ENCODE measurements around the gene RERE.

Gene RERE

DNA sequence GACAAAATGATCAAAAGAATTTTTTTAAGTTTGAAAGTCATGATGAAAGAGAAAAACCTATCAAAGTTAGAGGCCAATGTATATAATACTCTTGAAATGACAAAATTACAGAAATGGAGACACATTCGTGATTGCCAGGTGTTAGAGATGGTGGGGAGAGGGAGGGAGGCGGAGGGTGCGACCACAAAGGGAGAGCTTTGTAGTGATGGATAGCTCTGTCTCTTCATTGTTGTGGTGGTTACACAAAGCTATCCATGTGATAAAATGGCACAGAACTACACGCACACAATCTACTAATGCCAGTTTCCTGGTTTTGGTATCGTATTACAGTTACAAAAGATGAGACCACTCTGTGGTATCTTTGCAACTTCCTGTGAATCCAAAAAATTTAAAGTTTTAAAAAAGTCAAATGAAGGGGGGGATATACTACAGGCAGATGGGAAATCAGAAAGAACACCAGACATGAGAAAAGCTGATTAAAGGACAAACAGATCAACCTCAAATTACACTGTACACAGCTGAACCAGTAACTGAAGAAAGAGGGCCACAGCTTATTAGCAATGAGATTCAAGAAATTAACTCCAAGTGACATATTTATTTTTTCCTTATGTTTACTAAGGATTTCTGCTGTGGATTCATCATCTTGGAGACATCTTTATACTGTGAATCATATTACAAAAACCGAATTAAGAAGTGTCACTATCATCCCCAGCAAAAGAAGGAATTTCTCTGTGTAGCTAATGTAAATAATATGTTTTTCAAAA is 300.5 kb downstream of the RERE start:
- no peak for DNase-seq (ENCODE audit: extremely low read depth, low read depth)
- TF ChIP-seq, protein P1, sequence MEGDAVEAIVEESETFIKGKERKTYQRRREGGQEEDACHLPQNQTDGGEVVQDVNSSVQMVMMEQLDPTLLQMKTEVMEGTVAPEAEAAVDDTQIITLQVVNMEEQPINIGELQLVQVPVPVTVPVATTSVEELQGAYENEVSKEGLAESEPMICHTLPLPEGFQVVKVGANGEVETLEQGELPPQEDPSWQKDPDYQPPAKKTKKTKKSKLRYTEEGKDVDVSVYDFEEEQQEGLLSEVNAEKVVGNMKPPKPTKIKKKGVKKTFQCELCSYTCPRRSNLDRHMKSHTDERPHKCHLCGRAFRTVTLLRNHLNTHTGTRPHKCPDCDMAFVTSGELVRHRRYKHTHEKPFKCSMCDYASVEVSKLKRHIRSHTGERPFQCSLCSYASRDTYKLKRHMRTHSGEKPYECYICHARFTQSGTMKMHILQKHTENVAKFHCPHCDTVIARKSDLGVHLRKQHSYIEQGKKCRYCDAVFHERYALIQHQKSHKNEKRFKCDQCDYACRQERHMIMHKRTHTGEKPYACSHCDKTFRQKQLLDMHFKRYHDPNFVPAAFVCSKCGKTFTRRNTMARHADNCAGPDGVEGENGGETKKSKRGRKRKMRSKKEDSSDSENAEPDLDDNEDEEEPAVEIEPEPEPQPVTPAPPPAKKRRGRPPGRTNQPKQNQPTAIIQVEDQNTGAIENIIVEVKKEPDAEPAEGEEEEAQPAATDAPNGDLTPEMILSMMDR (IDR thresholded peaks at IDR 0.05; ENCODE audit: low read depth, low read length) = no peak

DNA sequence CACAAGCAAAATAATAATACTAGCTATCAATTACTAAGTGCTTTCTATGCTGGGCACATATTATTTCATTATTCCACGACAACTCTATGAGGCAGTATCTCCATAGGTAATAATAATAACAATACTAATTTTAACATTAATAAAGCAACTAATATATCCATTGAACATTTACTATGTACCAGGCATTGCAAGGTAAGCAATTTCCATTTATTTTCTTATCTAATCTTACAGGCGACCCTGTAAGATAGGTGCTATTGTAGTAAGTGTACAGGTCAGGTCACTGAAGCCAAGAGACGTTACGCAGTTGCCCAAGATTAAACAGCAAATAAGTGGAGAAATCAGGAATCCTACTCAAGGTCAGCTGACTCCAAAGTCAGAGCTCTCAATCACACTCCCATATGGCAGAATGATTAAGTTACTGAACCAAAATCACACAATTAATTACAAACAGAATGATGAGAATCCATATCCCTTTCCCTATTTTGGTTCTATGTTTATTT is 301.1 kb downstream of the RERE start:
- TF ChIP-seq, protein P1 (IDR thresholded peaks at IDR 0.05; ENCODE audit: low read depth, low read length) = no peak
- no peak for DNase-seq (ENCODE audit: extremely low read depth, low read depth)

DNA sequence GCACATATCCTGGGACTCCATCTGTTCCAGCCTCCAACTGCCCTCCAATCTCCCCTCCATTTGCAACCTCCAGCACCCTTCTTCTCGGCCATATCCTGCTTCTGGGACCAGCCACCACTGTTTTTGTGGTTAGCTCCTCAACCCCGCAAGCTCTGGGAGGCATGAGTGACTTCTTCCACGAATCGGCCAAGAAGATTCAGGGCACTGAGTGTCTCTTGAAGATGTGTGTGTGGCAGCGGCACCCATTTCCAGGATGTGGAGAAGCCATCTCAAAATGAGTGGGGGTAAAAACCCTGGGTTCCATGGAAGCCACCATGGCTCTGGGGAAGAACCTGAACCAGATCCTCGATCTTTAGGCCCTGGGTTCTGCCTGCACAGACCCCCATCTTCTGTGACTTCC is 304.9 kb downstream of the RERE start:
- TF ChIP-seq, protein P1 (IDR thresholded peaks at IDR 0.05; ENCODE audit: low read depth, low read length) = no peak
- no peak for DNase-seq (ENCODE audit: extremely low read depth, low read depth)

DNA sequence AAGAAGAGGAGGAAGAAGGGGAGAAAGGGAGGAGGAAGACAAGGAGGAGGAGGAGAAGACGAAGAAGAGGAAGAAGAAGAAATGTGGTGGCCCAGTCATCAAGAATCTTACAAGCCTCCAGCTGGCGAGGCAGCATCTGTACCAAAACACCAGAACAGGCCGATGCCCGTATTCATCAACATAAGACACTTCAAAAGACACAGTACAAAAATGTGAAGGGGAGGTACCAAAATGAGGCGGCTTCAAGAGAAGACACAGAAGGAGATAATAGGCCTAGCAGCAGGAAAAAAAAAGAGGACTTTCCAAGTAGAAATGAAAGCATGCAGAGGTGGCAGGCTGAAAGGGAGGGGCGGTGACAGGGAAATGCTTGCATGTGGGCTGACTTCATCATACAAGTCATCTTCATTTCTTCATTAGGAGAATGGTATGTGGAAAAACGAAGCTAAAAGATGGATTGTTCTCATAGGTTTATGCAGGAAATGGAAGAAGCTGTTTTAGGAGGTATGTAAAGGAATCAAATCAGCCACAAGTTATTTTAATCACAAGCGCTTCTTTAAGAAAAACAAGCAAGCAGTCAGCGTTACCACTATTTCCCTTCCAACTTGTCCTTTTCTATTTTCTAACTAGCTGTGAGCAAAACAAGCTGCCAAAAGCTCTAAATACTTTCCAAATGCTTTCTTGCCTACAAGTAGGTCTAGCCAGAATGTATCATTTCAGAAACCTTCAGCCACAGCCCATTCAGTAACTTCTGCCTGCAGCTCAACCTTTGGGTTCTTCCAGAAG is 307.2 kb downstream of the RERE start:
- DNase-seq (ENCODE audit: extremely low read depth, low read depth) = peak; percentile 87
- TF ChIP-seq, protein P1 (IDR thresholded peaks at IDR 0.05; ENCODE audit: low read depth, low read length) = no peak

DNA sequence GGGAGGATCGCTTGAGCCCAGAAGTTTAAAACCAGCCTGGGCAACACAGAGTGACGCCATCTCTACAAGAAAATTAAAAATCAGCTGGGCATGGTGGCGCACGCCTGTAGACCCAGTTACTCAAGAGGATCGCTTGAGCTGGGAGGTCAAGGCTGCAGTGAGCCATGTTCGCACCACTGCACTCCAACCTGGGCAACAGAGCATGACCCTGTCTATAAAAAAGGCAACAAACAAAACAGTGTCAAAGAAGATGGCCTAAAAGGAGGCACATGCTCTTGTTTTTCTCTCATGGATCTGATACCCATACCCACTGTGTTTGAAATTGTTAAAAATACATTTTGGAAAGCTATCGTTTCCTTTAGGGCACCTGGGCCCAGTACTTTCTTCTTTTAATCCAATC is 307.9 kb downstream of the RERE start:
- TF ChIP-seq, protein P1 (IDR thresholded peaks at IDR 0.05; ENCODE audit: low read depth, low read length) = no peak
- DNase-seq (ENCODE audit: extremely low read depth, low read depth) = no peak

DNA sequence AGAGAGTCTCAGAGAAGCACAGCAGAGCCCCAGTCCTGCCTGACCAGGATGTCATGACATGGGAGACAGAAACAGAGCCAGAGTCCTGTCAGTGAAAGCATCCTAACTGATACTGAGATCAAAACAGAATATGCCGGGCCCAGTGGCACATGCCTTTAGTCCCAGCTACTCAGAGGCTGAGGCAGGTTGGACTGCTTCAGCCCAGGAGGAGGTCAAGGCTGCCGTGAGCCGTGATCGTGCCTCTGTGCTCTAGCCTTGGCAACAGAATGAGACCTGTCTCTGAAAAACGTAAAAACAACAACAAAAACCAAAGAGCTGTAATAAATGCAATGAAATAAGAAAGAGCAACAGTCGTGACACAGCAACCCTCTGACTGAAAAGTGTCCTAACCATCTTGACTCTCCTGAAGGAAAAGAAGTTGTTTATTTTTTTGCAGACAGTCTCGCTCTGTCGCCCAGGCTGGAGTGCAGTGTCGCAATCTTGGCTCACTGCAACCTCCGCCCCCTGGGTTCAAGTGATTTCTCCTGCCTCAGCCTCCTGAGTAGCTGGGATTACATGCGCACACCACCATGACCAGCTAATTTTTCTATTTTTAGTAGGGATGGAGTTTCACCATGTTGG is 310.3 kb downstream of the RERE start:
- TF ChIP-seq, protein P1 (IDR thresholded peaks at IDR 0.05; ENCODE audit: low read depth, low read length) = no peak
- no peak for DNase-seq (ENCODE audit: extremely low read depth, low read depth)
